Panc1 (cell line): ENCODE data around the gene HK3. TPM values are rescaled to one million over a fixed set of nuclear protein-coding genes. Genes with fewer than 3 reads are reported as not detected.

ENCODE experiments used
- ATAC-seq: fragments of 200-7000 bp; cut with Tn5 transposase; 2 replicates; pipeline ENCODE4 v1.9.1; 2020; ENCODE audit warnings: mild to moderate bottlenecking, moderate library complexity
- BruUV-seq: library from RNA; stranded (reverse); fragments of 400-500 nt; replicated peaks from 2 replicates; lab custom pipeline; 2021; lab: Mats Ljungman, UMichigan
- CTCF ChIA-PET: fragments of 300-600 bp; sonication (Branson Sonifier 250); formaldehyde crosslinking; loops from one replicate; lab custom pipeline; 2022; ENCODE audit warnings: antibody characterized with exemption; lab: Charles Lee
- POLR2A ChIA-PET: fragments of 300-600 bp; sonication (Branson Sonifier 250); formaldehyde crosslinking; loops from one replicate; lab custom pipeline; 2022; ENCODE audit warnings: antibody characterized with exemption; lab: Charles Lee
- DNase-seq: peaks from one replicate; pipeline ENCODE4 v3.0.0-alpha.2; 2010; ENCODE audit warnings: low read depth, low spot score
- H3K27ac ChIP-seq: 2 replicates; pipeline ENCODE4 v1.5.1; 2011; ENCODE audit warnings: mild to moderate bottlenecking, low read length, inconsistent platforms
- H3K27me3 ChIP-seq: fragments of 200-500 bp; sonication (Bioruptor generic); 2 replicates; pipeline ENCODE4 v1.6.0; 2014; ENCODE audit warnings: low read length, inconsistent platforms; ENCODE audit not compliant: control insufficient read depth, insufficient read depth
- H3K36me3 ChIP-seq: fragments of 200-500 bp; sonication (Bioruptor generic); 2 replicates; pipeline ENCODE4 v1.5.1; 2014; ENCODE audit warnings: inconsistent platforms, mild to moderate bottlenecking, low read length, moderate library complexity; ENCODE audit not compliant: control insufficient read depth, insufficient read depth
- H3K4me1 ChIP-seq: 2 replicates; pipeline ENCODE4 v1.5.1; 2011; ENCODE audit warnings: inconsistent platforms, mild to moderate bottlenecking, low read length, moderate library complexity; ENCODE audit not compliant: control insufficient read depth, insufficient read depth
- H3K4me3 ChIP-seq, 2 experiments: 2 replicates each; pipeline ENCODE4 v1.5.1; 2011 to 2012; ENCODE audit warnings: low read depth in 2 of 2, low read length in 2 of 2, mild to moderate bottlenecking in 2 of 2, inconsistent platforms in 1 of 2, moderate library complexity in 1 of 2
- H3K9me3 ChIP-seq: fragments of 200-500 bp; sonication (Bioruptor generic); 2 replicates; pipeline ENCODE4 v1.5.1; 2014; ENCODE audit warnings: low read depth, mild to moderate bottlenecking, inconsistent platforms, low read length, moderate library complexity; ENCODE audit not compliant: control insufficient read depth, insufficient read depth
- CTCF ChIP-seq: fragments of 450-650 bp; IDR thresholded peaks from 2 replicates; pipeline ENCODE4 v1.5.1; 2017; ENCODE audit warnings: mild to moderate bottlenecking
- POLR2AphosphoS5 ChIP-seq: IDR thresholded peaks from 2 replicates; pipeline ENCODE4 v1.6.1; 2012; ENCODE audit warnings: mild to moderate bottlenecking, low read depth, low read length, moderate library complexity
- REST ChIP-seq, 2 experiments: IDR thresholded peaks; 2 replicates each; pipeline ENCODE4 v1.6.1; 2011 to 2012; ENCODE audit warnings: low read depth in 2 of 2, control low read depth in 1 of 2, low read length in 1 of 2, mild to moderate bottlenecking in 1 of 2, moderate library complexity in 1 of 2; ENCODE audit not compliant: insufficient read depth in 1 of 2
- SIN3A ChIP-seq: IDR thresholded peaks from 2 replicates; pipeline ENCODE4 v1.6.1; 2012; ENCODE audit warnings: low read depth, mild to moderate bottlenecking, low read length, moderate library complexity, borderline replicate concordance; ENCODE audit not compliant: insufficient read depth
- TCF7L2 ChIP-seq: IDR thresholded peaks from 2 replicates; pipeline ENCODE4 v1.6.1; 2011; ENCODE audit warnings: mild to moderate bottlenecking, low read depth, low read length, inconsistent platforms
- in situ Hi-C: cut with HindIII; loops from 2 replicates; pipeline ENCODE4 v1.10.0; 2016; ENCODE audit warnings: low sequenced_read_pairs, low pct_unique_long_range_greater_than_20kb
- intact Hi-C: fragments of 100-400 bp; cut with micrococcal nuclease; formaldehyde crosslinking; loops from one replicate; pipeline ENCODE4 v1.10.0; 2022; ENCODE audit not compliant: unreplicated experiment
- total RNA-seq: library from RNA; stranded (reverse); gene quantifications from one replicate; pipeline ENCODE4 v1.2.1, GENCODE V29; 2021; ENCODE audit not compliant: unreplicated experiment

HK3 gene
- total RNA-seq, 1 experiment from 2014 or later: not detected

- intact Hi-C loops: no loop called here
- in situ Hi-C loops: no loop called here
- DNase-seq: no peak
Measured at GRCh38 chr5:176902911-176903664, 3.9 kb upstream of the HK3 start.

More at GRCh38 chr5:176902911-176903664, 3.9 kb upstream of the HK3 start:
- H3K4me1 ChIP-seq: no peaks in the 10 kb centered on the region
- no peak for ATAC-seq
- POLR2A ChIA-PET: interaction anchor here (0.5 kb wide), 1 partner anchor 108 kb away, joined by 3 read pairs; no protein-coding TSS in a partner anchor
- peaks cover 30% of the 10 kb centered on the region for H3K36me3 ChIP-seq
- no peak overlapping the region for H3K4me3 ChIP-seq
- H3K9me3 ChIP-seq: no peaks in the 10 kb centered on the region
- TF ChIP-seq CTCF (no peak), TCF7L2 (no peak), REST (IDR thresholded peaks at IDR 0.05; ENCODE audit: insufficient read depth in 1 of 2, low read depth in 2 of 2, low read length in 1 of 2) (no peak), SIN3A (no peak), POLR2AphosphoS5 (no peak)
- CTCF ChIA-PET: interaction anchor here (1.6 kb wide), 1 partner anchor 242 kb away, joined by 4 read pairs; no protein-coding TSS in a partner anchor
- no TSS peak for BruUV-seq
- no peak overlapping the region for H3K27ac ChIP-seq
- H3K27me3 ChIP-seq: no peaks in the 10 kb centered on the region
